ENCODE data around the gene KCNJ2.

DNA sequence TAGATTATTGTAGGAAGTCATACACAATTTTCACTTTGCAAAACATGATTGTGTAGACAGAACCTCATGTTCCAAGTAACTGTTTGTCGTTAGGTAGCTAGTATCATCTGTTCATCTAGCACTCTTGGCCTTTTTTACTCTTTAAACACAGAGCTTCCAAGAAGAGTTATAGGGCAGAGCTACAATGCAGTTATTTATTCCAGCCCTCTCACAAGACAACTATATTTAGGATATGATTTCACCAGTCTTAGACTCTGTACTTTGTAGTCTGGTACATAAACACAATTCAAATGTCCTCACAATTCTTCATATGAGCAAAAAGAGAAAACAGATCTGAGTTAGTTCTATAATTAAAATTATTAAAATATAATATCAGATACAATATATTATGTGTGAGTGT, 37.9 kb downstream of the KCNJ2 start:
- TF ChIP-seq EZH2phosphoT487 (IDR thresholded peaks at IDR 0.05; ENCODE audit: borderline replicate concordance, low read length) (no peak), EZH2 (IDR thresholded peaks at IDR 0.05; ENCODE audit: low read length, unreplicated experiment) (no peak)
- TF ChIP-seq, protein P1, sequence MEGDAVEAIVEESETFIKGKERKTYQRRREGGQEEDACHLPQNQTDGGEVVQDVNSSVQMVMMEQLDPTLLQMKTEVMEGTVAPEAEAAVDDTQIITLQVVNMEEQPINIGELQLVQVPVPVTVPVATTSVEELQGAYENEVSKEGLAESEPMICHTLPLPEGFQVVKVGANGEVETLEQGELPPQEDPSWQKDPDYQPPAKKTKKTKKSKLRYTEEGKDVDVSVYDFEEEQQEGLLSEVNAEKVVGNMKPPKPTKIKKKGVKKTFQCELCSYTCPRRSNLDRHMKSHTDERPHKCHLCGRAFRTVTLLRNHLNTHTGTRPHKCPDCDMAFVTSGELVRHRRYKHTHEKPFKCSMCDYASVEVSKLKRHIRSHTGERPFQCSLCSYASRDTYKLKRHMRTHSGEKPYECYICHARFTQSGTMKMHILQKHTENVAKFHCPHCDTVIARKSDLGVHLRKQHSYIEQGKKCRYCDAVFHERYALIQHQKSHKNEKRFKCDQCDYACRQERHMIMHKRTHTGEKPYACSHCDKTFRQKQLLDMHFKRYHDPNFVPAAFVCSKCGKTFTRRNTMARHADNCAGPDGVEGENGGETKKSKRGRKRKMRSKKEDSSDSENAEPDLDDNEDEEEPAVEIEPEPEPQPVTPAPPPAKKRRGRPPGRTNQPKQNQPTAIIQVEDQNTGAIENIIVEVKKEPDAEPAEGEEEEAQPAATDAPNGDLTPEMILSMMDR (conservative IDR thresholded peaks at IDR 0.05; ENCODE audit: low read depth, low read length): no peak

Measured in PC-3 (cell line).